ENCODE results near the gene PLCL2. TPM values are rescaled to one million over a fixed set of nuclear protein-coding genes. Genes with fewer than 3 reads are reported as not detected.

PLCL2 gene
- total and polyA plus RNA-seq, 2 experiments from 2014 or later = 1.6 to 9.7 TPM

GRCh38 chr3:16837602-16838001 lies 47.2 kb upstream of the PLCL2 start:
- peaks cover 32% of the 10 kb centered on the region for H3K4me1 Mint-ChIP-seq
- Histone ChIP-seq H3F3A (replicated peaks; ENCODE audit: low read depth) (peaks cover 7% of the 10 kb centered on the region; the same call in 1 of the 2 replicates), H3K36me3 (ENCODE audit: insufficient read depth) (no peaks in the 10 kb centered on the region), H3K27me3 (ENCODE audit: insufficient read depth) (no peaks in the 10 kb centered on the region), H3K79me2 (replicated peaks; ENCODE audit: insufficient read depth) (no peaks in the 10 kb centered on the region), H3K4me3 (no peak overlapping the region), H3K4me1 (ENCODE audit: insufficient read depth) (peaks cover 21% of the 10 kb centered on the region), H2AFZ (peak overlapping the region; percentile 56; the same call in 1 of the 2 replicates), H3K4me2 (no peak overlapping the region), H3K9me2 (ENCODE audit: insufficient read depth) (peaks cover 10% of the 10 kb centered on the region; the same call in 1 of the 2 replicates), H3K27ac (ENCODE audit: low read depth) (no peak overlapping the region), H4K20me1 (replicated peaks; ENCODE audit: insufficient read depth) (no peaks in the 10 kb centered on the region)
- H3K27ac Mint-ChIP-seq = no peak overlapping the region
- TF ChIP-seq EZH2 (IDR thresholded peaks at IDR 0.05; ENCODE audit: low read depth, unreplicated experiment) (no peak), JUNB (IDR thresholded peaks at IDR 0.05; ENCODE audit: unreplicated experiment) (no peak), STAT1 (IDR thresholded peaks at IDR 0.05; ENCODE audit: unreplicated experiment) (no peak), ZNF114 (CRISPR knock-in tag; IDR thresholded peaks at IDR 0.05) (no peak), NANOG (IDR thresholded peaks at IDR 0.05; ENCODE audit: borderline replicate concordance) (no peak), ETS1 (IDR thresholded peaks at IDR 0.05) (no peak), ZNF331 (CRISPR knock-in tag; IDR thresholded peaks at IDR 0.05; ENCODE audit: low read depth) (no peak), CREB1 (CRISPR knock-in tag; IDR thresholded peaks at IDR 0.05; ENCODE audit: low read depth) (no peak), EZH2phosphoT487 (IDR thresholded peaks at IDR 0.05; ENCODE audit: unreplicated experiment) (no peak), POLR2AphosphoS5 (IDR thresholded peaks at IDR 0.05; ENCODE audit: low read depth) (no peak)
- TF ChIP-seq, protein P1, sequence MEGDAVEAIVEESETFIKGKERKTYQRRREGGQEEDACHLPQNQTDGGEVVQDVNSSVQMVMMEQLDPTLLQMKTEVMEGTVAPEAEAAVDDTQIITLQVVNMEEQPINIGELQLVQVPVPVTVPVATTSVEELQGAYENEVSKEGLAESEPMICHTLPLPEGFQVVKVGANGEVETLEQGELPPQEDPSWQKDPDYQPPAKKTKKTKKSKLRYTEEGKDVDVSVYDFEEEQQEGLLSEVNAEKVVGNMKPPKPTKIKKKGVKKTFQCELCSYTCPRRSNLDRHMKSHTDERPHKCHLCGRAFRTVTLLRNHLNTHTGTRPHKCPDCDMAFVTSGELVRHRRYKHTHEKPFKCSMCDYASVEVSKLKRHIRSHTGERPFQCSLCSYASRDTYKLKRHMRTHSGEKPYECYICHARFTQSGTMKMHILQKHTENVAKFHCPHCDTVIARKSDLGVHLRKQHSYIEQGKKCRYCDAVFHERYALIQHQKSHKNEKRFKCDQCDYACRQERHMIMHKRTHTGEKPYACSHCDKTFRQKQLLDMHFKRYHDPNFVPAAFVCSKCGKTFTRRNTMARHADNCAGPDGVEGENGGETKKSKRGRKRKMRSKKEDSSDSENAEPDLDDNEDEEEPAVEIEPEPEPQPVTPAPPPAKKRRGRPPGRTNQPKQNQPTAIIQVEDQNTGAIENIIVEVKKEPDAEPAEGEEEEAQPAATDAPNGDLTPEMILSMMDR (conservative IDR thresholded peaks at IDR 0.05; ENCODE audit: low read depth in 2 of 2) = no peak
- TF ChIP-seq, protein P2, sequence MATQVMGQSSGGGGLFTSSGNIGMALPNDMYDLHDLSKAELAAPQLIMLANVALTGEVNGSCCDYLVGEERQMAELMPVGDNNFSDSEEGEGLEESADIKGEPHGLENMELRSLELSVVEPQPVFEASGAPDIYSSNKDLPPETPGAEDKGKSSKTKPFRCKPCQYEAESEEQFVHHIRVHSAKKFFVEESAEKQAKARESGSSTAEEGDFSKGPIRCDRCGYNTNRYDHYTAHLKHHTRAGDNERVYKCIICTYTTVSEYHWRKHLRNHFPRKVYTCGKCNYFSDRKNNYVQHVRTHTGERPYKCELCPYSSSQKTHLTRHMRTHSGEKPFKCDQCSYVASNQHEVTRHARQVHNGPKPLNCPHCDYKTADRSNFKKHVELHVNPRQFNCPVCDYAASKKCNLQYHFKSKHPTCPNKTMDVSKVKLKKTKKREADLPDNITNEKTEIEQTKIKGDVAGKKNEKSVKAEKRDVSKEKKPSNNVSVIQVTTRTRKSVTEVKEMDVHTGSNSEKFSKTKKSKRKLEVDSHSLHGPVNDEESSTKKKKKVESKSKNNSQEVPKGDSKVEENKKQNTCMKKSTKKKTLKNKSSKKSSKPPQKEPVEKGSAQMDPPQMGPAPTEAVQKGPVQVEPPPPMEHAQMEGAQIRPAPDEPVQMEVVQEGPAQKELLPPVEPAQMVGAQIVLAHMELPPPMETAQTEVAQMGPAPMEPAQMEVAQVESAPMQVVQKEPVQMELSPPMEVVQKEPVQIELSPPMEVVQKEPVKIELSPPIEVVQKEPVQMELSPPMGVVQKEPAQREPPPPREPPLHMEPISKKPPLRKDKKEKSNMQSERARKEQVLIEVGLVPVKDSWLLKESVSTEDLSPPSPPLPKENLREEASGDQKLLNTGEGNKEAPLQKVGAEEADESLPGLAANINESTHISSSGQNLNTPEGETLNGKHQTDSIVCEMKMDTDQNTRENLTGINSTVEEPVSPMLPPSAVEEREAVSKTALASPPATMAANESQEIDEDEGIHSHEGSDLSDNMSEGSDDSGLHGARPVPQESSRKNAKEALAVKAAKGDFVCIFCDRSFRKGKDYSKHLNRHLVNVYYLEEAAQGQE (IDR thresholded peaks at IDR 0.05; ENCODE audit: unreplicated experiment) = no peak
- TF ChIP-seq, protein P3, sequence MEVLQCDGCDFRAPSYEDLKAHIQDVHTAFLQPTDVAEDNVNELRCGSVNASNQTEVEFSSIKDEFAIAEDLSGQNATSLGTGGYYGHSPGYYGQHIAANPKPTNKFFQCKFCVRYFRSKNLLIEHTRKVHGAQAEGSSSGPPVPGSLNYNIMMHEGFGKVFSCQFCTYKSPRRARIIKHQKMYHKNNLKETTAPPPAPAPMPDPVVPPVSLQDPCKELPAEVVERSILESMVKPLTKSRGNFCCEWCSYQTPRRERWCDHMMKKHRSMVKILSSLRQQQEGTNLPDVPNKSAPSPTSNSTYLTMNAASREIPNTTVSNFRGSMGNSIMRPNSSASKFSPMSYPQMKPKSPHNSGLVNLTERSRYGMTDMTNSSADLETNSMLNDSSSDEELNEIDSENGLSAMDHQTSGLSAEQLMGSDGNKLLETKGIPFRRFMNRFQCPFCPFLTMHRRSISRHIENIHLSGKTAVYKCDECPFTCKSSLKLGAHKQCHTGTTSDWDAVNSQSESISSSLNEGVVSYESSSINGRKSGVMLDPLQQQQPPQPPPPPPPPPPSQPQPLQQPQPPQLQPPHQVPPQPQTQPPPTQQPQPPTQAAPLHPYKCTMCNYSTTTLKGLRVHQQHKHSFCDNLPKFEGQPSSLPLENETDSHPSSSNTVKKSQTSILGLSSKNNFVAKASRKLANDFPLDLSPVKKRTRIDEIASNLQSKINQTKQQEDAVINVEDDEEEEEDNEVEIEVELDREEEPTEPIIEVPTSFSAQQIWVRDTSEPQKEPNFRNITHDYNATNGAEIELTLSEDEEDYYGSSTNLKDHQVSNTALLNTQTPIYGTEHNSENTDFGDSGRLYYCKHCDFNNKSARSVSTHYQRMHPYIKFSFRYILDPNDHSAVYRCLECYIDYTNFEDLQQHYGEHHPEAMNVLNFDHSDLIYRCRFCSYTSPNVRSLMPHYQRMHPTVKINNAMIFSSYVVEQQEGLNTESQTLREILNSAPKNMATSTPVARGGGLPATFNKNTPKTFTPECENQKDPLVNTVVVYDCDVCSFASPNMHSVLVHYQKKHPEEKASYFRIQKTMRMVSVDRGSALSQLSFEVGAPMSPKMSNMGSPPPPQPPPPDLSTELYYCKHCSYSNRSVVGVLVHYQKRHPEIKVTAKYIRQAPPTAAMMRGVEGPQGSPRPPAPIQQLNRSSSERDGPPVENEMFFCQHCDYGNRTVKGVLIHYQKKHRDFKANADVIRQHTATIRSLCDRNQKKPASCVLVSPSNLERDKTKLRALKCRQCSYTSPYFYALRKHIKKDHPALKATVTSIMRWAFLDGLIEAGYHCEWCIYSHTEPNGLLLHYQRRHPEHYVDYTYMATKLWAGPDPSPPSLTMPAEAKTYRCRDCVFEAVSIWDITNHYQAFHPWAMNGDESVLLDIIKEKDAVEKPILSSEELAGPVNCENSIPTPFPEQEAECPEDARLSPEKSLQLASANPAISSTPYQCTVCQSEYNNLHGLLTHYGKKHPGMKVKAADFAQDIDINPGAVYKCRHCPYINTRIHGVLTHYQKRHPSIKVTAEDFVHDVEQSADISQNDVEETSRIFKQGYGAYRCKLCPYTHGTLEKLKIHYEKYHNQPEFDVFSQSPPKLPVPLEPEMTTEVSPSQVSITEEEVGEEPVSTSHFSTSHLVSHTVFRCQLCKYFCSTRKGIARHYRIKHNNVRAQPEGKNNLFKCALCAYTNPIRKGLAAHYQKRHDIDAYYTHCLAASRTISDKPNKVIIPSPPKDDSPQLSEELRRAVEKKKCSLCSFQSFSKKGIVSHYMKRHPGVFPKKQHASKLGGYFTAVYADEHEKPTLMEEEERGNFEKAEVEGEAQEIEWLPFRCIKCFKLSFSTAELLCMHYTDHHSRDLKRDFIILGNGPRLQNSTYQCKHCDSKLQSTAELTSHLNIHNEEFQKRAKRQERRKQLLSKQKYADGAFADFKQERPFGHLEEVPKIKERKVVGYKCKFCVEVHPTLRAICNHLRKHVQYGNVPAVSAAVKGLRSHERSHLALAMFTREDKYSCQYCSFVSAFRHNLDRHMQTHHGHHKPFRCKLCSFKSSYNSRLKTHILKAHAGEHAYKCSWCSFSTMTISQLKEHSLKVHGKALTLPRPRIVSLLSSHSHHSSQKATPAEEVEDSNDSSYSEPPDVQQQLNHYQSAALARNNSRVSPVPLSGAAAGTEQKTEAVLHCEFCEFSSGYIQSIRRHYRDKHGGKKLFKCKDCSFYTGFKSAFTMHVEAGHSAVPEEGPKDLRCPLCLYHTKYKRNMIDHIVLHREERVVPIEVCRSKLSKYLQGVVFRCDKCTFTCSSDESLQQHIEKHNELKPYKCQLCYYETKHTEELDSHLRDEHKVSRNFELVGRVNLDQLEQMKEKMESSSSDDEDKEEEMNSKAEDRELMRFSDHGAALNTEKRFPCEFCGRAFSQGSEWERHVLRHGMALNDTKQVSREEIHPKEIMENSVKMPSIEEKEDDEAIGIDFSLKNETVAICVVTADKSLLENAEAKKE (CRISPR knock-in tag; IDR thresholded peaks at IDR 0.05) = no peak
- H3K27me3 Mint-ChIP-seq (ENCODE audit: insufficient read depth, low read depth, poor library complexity) = no peaks in the 10 kb centered on the region
- no peaks in the 10 kb centered on the region for H3K36me3 Mint-ChIP-seq (ENCODE audit: low read depth)
- no peaks in the 10 kb centered on the region for H3K9me3 Mint-ChIP-seq
- DNase-seq (ENCODE audit: low spot score) = peak; percentile 32
- H3K4me3 Mint-ChIP-seq = no peak overlapping the region
- peak; percentile 62 for ATAC-seq

Measured in GM23338 (cell line).